Aorta (tissue), 5 donors: ENCODE results near the gene RELL2. TPM values are rescaled to one million over a fixed set of nuclear protein-coding genes. Genes with fewer than 3 reads are reported as not detected.

Experiments
- ATAC-seq: fragments of 200-7000 bp; cut with Tn5 transposase; one replicate; pipeline ENCODE4 v1.9.1; 2022; ENCODE audit warnings: moderate library complexity; ENCODE audit not compliant: low FRiP score
- DNase-seq, 2 donors: peaks; one replicate each; pipeline ENCODE4 v3.0.0-alpha.2; 2020
- H3K27ac ChIP-seq, 2 donors: one replicate each; pipeline ENCODE4 v1.5.1; 2013; ENCODE audit warnings: low read length in 2 of 2, mild to moderate bottlenecking in 2 of 2, moderate library complexity in 2 of 2, control low read depth in 1 of 2, inconsistent platforms in 1 of 2, low read depth in 1 of 2
- H3K27me3 ChIP-seq, 2 donors: one replicate each; pipeline ENCODE4 v1.6.1; 2013; ENCODE audit warnings: control low read depth in 1 of 2, low read length in 1 of 2, mild to moderate bottlenecking in 1 of 2, moderate library complexity in 1 of 2; ENCODE audit not compliant: insufficient read depth in 2 of 2, control insufficient read depth in 1 of 2
- H3K36me3 ChIP-seq, 2 donors: one replicate each; pipeline ENCODE4 v1.6.1; 2013; ENCODE audit warnings: control low read depth in 1 of 2, low read length in 1 of 2, mild to moderate bottlenecking in 1 of 2; ENCODE audit not compliant: insufficient read depth in 2 of 2, control insufficient read depth in 1 of 2
- H3K4me1 ChIP-seq, 2 donors: one replicate each; pipeline ENCODE4 v1.6.1; 2013; ENCODE audit warnings: low read length in 2 of 2, control low read depth in 1 of 2, mild to moderate bottlenecking in 1 of 2, moderate library complexity in 1 of 2; ENCODE audit not compliant: insufficient read depth in 2 of 2, control insufficient read depth in 1 of 2
- H3K4me3 ChIP-seq, 2 donors: one replicate each; pipeline ENCODE4 v1.5.1; 2013; ENCODE audit warnings: low read length in 2 of 2, control low read depth in 1 of 2, mild to moderate bottlenecking in 1 of 2
- H3K9me3 ChIP-seq: one replicate; pipeline ENCODE4 v1.6.1; 2013; ENCODE audit warnings: mild to moderate bottlenecking, low read length; ENCODE audit not compliant: control insufficient read depth
- WGBS, 2 donors: extraction: QIAGEN DNeasy Blood & Tissue Kit; methylation state at CpG; one replicate each; pipeline ENCODE4 v1.1.7; 2013; 5-methylcytosine and 5-hydroxymethylcytosine counted together
- intact Hi-C, 2 donors: fragments of 100-400 bp; cut with DNase I; formaldehyde crosslinking; loops; one replicate each; pipeline versions ENCODE4 v1.14.2 to v1.15.0; 2022
- polyA plus RNA-seq, 2 donors: library from polyadenylated mRNA; stranded (reverse); fragments of 200-250 nt; gene quantifications; one replicate each; pipeline ENCODE4 v1.2.3, GENCODE V29; 2013
- total RNA-seq, 2 donors: library from RNA; stranded (reverse); fragmentation: NEBNext Ultra II Directional; extraction: Animal tissue kit (Norgen Biotek cat#: 25700); gene quantifications; one replicate each; pipeline ENCODE4 v1.2.1, GENCODE V29; 2021
- donor health status: healthy with polysubstance abuse.
- donor health status: Bipolar disorder and iron deficiency.
- donor health status: DM: no; HTN: no; CAD: no.
- donor health status: DM: no; HTN: no; CAD: no.
- donor health status: DM: yes; HTN: yes; CAD: no.

Gene RELL2
- total and polyA plus RNA-seq, 4 donors: 0.63 to 2.9 (median 1.7) TPM

DNA sequence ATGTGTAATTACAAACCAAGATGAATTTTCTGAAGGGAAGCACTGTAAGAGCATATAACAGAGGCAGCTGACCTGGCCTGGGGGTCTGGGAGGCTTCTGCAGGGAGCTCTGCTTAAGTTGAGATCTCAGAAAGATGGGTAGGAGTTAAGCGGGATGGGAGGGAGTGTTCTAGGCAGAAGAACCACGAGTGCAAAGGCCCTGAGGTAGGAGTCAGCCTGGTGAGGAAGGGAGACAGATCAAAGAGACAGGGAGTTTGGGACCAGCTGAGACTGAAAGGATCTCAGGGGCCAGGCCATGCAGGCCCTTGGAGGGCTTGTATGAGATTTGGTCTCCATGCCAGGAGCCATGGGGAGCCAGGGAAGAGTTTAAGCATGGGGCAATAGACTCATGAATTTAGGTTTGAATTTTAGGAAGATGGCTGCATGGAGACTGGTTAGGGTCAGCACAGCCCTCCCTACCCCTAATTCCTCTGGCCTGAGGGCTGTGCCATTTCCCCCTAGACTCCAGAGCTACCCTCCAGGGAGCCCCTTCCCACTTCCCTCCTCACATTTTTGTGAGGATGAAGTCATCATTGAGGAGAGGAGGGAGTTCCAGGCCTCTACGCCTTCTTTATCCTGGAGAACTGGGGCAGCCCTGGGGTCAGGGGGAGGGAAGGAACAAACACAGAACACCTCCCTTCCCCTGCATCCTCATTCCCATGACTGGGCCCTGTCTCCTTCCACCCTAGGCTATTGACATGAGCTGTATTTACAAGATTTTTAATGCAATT is 50.0 kb downstream of the RELL2 start:
- intact Hi-C loops: no loop called here

More for the DNA sequence above, 50.0 kb downstream of the RELL2 start:
- DNase-seq: no peak
- no peak overlapping the region for H3K4me3 ChIP-seq
- H3K27ac ChIP-seq: no peak overlapping the region
- ATAC-seq: no peak
- no peaks in the 10 kb centered on the region for H3K4me1 ChIP-seq
- H3K36me3 ChIP-seq: no peaks in the 10 kb centered on the region
- no peaks in the 10 kb centered on the region for H3K9me3 ChIP-seq
- H3K27me3 ChIP-seq: no peaks in the 10 kb centered on the region
- 72 to 81% methylated on average over 3 of the region's 3 CpGs for WGBS, 2 donors

Other genes with a start within 250 kb of the RELL2 start
- 10 to 100 TPM in 1 of 2 donors, 1 to 10 TPM in 1; 7.3 to 10.1 TPM for gene PCDHGB4, start 249.3 kb upstream of the RELL2 start, total RNA-seq
- gene PCDHGB4, start 249.3 kb upstream of the RELL2 start, polyA plus RNA-seq: 1 to 10 TPM in 1 of 2 donors, under 1 TPM in 1; 0.50 to 2.7 TPM
- 1 to 10 TPM; 3.0 to 6.8 TPM for gene PCDHGA8, start 244.4 kb upstream of the RELL2 start, total RNA-seq
- under 1 TPM; 0.13 to 0.54 TPM for gene PCDHGA8, start 244.4 kb upstream of the RELL2 start, polyA plus RNA-seq
- gene PCDHGB5, start 239.1 kb upstream of the RELL2 start, total RNA-seq: 10 to 100 TPM; 11.7 to 18.2 TPM
- 1 to 10 TPM; 2.0 to 5.0 TPM for gene PCDHGB5, start 239.1 kb upstream of the RELL2 start, polyA plus RNA-seq
- gene PCDHGA9, start 234.2 kb upstream of the RELL2 start, total RNA-seq: 10 to 100 TPM in 1 of 2 donors, 1 to 10 TPM in 1; 8.2 to 13.2 TPM
- 1 to 10 TPM in 1 of 2 donors, under 1 TPM in 1; 0.75 to 1.4 TPM for gene PCDHGA9, start 234.2 kb upstream of the RELL2 start, polyA plus RNA-seq
- 10 to 100 TPM in 1 of 2 donors, 1 to 10 TPM in 1; 9.5 to 14.6 TPM for gene PCDHGB6, start 229.0 kb upstream of the RELL2 start, total RNA-seq
- gene PCDHGB6, start 229.0 kb upstream of the RELL2 start, polyA plus RNA-seq: 1 to 10 TPM in 1 of 2 donors, under 1 TPM in 1; 0.38 to 2.4 TPM
- 10 to 100 TPM in 1 of 2 donors, 1 to 10 TPM in 1; 6.1 to 11.4 TPM for gene PCDHGA10, start 224.0 kb upstream of the RELL2 start, total RNA-seq
- 1 to 10 TPM in 1 of 2 donors, under 1 TPM in 1; 0.61 to 1.1 TPM for gene PCDHGA10, start 224.0 kb upstream of the RELL2 start, polyA plus RNA-seq
- gene PCDHGB7, start 219.3 kb upstream of the RELL2 start, total RNA-seq: 10 to 100 TPM; 12.7 to 24.7 TPM
- 1 to 10 TPM; 2.1 to 3.8 TPM for gene PCDHGB7, start 219.3 kb upstream of the RELL2 start, polyA plus RNA-seq
- gene PCDHGA11, start 215.9 kb upstream of the RELL2 start, total RNA-seq: 1 to 10 TPM; 7.1 to 9.2 TPM
- under 1 TPM; 0.50 to 0.72 TPM for gene PCDHGA11, start 215.9 kb upstream of the RELL2 start, polyA plus RNA-seq
- gene PCDHGA12, start 206.5 kb upstream of the RELL2 start, total RNA-seq: 10 to 100 TPM in 1 of 2 donors, 1 to 10 TPM in 1; 7.9 to 18.8 TPM
- gene PCDHGA12, start 206.5 kb upstream of the RELL2 start, polyA plus RNA-seq: 1 to 10 TPM in 1 of 2 donors, under 1 TPM in 1; 0.75 to 2.5 TPM
- gene PCDHGC3, start 161.0 kb upstream of the RELL2 start, total RNA-seq: 100 to 1,000 TPM in 1 of 2 donors, 10 to 100 TPM in 1; 67.3 to 116 TPM
- 10 to 100 TPM; 23.9 to 99.0 TPM for gene PCDHGC3, start 161.0 kb upstream of the RELL2 start, polyA plus RNA-seq
- 1 to 10 TPM; 2.8 to 6.1 TPM for gene PCDHGC4, start 152.0 kb upstream of the RELL2 start, total RNA-seq
- gene PCDHGC4, start 152.0 kb upstream of the RELL2 start, polyA plus RNA-seq: under 1 TPM; 0.05 to 0.38 TPM
- gene PCDHGC5, start 147.9 kb upstream of the RELL2 start, total RNA-seq: 1 to 10 TPM; 2.8 to 6.3 TPM
- gene PCDHGC5, start 147.9 kb upstream of the RELL2 start, polyA plus RNA-seq: under 1 TPM; 0.25 to 0.84 TPM
- gene DIAPH1, start 18.0 kb upstream of the RELL2 start, total RNA-seq: 100 to 1,000 TPM in 1 of 2 donors, 10 to 100 TPM in 1; 93.4 to 125 TPM
- gene DIAPH1, start 18.0 kb upstream of the RELL2 start, polyA plus RNA-seq: 10 to 100 TPM; 30.8 to 44.1 TPM
- 10 to 100 TPM; 52.4 to 54.3 TPM for gene HDAC3, start 148 bp upstream of the RELL2 start, total RNA-seq
- 10 to 100 TPM; 21.3 to 86.8 TPM for gene HDAC3, start 148 bp upstream of the RELL2 start, polyA plus RNA-seq
- 10 to 100 TPM; 33.1 to 47.3 TPM for gene FCHSD1, start 14.4 kb downstream of the RELL2 start, total RNA-seq
- gene FCHSD1, start 14.4 kb downstream of the RELL2 start, polyA plus RNA-seq: 10 to 100 TPM in 1 of 2 donors, 1 to 10 TPM in 1; 9.4 to 59.7 TPM
- 10 to 100 TPM; 21.4 to 34.2 TPM for gene ARAP3, start 45.2 kb downstream of the RELL2 start, total RNA-seq
- 10 to 100 TPM in 1 of 2 donors, 1 to 10 TPM in 1; 1.8 to 14.1 TPM for gene ARAP3, start 45.2 kb downstream of the RELL2 start, polyA plus RNA-seq
- 10 to 100 TPM; 29.4 to 41.9 TPM for gene PCDH1, start 241.4 kb downstream of the RELL2 start, total RNA-seq
- gene PCDH1, start 241.4 kb downstream of the RELL2 start, polyA plus RNA-seq: 1 to 10 TPM; 1.4 to 2.5 TPM